ENCODE data around the gene ZBED4. TPM values are rescaled to one million over a fixed set of nuclear protein-coding genes. Genes with fewer than 3 reads are reported as not detected.

Gene ZBED4
- total and polyA plus RNA-seq, 2 experiments from 2014 or later = 8.5 to 31.9 TPM

- Histone ChIP-seq H3F3A (replicated peaks; ENCODE audit: low read depth) (peaks cover 21% of the 10 kb centered on the region), H3K9me2 (ENCODE audit: insufficient read depth) (no peaks in the 10 kb centered on the region), H3K4me2 (no peak overlapping the region), H3K27ac (ENCODE audit: low read depth) (no peak overlapping the region), H2AFZ (no peak overlapping the region), H3K4me3 (no peak overlapping the region), H3K79me2 (replicated peaks; ENCODE audit: insufficient read depth) (no peaks in the 10 kb centered on the region), H3K4me1 (ENCODE audit: insufficient read depth) (no peaks in the 10 kb centered on the region), H4K20me1 (replicated peaks; ENCODE audit: insufficient read depth) (no peaks in the 10 kb centered on the region), H3K36me3 (ENCODE audit: insufficient read depth) (no peaks in the 10 kb centered on the region), H3K27me3 (ENCODE audit: insufficient read depth) (no peaks in the 10 kb centered on the region)
- H3K4me1 Mint-ChIP-seq = 0 out of 3 replicates have a peak, but pooled peaks cover 3% of the 10 kb centered on the region
- H3K4me3 Mint-ChIP-seq = no peak overlapping the region
- H3K9me3 Mint-ChIP-seq = peaks cover 25% of the 10 kb centered on the region
- H3K36me3 Mint-ChIP-seq (ENCODE audit: low read depth) = peaks cover 64% of the 10 kb centered on the region
- TF ChIP-seq, protein P1, sequence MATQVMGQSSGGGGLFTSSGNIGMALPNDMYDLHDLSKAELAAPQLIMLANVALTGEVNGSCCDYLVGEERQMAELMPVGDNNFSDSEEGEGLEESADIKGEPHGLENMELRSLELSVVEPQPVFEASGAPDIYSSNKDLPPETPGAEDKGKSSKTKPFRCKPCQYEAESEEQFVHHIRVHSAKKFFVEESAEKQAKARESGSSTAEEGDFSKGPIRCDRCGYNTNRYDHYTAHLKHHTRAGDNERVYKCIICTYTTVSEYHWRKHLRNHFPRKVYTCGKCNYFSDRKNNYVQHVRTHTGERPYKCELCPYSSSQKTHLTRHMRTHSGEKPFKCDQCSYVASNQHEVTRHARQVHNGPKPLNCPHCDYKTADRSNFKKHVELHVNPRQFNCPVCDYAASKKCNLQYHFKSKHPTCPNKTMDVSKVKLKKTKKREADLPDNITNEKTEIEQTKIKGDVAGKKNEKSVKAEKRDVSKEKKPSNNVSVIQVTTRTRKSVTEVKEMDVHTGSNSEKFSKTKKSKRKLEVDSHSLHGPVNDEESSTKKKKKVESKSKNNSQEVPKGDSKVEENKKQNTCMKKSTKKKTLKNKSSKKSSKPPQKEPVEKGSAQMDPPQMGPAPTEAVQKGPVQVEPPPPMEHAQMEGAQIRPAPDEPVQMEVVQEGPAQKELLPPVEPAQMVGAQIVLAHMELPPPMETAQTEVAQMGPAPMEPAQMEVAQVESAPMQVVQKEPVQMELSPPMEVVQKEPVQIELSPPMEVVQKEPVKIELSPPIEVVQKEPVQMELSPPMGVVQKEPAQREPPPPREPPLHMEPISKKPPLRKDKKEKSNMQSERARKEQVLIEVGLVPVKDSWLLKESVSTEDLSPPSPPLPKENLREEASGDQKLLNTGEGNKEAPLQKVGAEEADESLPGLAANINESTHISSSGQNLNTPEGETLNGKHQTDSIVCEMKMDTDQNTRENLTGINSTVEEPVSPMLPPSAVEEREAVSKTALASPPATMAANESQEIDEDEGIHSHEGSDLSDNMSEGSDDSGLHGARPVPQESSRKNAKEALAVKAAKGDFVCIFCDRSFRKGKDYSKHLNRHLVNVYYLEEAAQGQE (IDR thresholded peaks at IDR 0.05; ENCODE audit: unreplicated experiment) = no peak
- TF ChIP-seq NANOG (IDR thresholded peaks at IDR 0.05; ENCODE audit: borderline replicate concordance) (no peak), POLR2AphosphoS5 (IDR thresholded peaks at IDR 0.05; ENCODE audit: low read depth) (no peak), STAT1 (IDR thresholded peaks at IDR 0.05; ENCODE audit: unreplicated experiment) (no peak), EZH2phosphoT487 (IDR thresholded peaks at IDR 0.05; ENCODE audit: unreplicated experiment) (no peak), CTCF (conservative IDR thresholded peaks at IDR 0.05; ENCODE audit: low read depth in 2 of 2) (no peak), EZH2 (IDR thresholded peaks at IDR 0.05; ENCODE audit: low read depth, unreplicated experiment) (no peak)
- TF ChIP-seq, protein P2, sequence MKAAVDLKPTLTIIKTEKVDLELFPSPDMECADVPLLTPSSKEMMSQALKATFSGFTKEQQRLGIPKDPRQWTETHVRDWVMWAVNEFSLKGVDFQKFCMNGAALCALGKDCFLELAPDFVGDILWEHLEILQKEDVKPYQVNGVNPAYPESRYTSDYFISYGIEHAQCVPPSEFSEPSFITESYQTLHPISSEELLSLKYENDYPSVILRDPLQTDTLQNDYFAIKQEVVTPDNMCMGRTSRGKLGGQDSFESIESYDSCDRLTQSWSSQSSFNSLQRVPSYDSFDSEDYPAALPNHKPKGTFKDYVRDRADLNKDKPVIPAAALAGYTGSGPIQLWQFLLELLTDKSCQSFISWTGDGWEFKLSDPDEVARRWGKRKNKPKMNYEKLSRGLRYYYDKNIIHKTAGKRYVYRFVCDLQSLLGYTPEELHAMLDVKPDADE (IDR thresholded peaks at IDR 0.05) = no peak
- TF ChIP-seq, protein P3, sequence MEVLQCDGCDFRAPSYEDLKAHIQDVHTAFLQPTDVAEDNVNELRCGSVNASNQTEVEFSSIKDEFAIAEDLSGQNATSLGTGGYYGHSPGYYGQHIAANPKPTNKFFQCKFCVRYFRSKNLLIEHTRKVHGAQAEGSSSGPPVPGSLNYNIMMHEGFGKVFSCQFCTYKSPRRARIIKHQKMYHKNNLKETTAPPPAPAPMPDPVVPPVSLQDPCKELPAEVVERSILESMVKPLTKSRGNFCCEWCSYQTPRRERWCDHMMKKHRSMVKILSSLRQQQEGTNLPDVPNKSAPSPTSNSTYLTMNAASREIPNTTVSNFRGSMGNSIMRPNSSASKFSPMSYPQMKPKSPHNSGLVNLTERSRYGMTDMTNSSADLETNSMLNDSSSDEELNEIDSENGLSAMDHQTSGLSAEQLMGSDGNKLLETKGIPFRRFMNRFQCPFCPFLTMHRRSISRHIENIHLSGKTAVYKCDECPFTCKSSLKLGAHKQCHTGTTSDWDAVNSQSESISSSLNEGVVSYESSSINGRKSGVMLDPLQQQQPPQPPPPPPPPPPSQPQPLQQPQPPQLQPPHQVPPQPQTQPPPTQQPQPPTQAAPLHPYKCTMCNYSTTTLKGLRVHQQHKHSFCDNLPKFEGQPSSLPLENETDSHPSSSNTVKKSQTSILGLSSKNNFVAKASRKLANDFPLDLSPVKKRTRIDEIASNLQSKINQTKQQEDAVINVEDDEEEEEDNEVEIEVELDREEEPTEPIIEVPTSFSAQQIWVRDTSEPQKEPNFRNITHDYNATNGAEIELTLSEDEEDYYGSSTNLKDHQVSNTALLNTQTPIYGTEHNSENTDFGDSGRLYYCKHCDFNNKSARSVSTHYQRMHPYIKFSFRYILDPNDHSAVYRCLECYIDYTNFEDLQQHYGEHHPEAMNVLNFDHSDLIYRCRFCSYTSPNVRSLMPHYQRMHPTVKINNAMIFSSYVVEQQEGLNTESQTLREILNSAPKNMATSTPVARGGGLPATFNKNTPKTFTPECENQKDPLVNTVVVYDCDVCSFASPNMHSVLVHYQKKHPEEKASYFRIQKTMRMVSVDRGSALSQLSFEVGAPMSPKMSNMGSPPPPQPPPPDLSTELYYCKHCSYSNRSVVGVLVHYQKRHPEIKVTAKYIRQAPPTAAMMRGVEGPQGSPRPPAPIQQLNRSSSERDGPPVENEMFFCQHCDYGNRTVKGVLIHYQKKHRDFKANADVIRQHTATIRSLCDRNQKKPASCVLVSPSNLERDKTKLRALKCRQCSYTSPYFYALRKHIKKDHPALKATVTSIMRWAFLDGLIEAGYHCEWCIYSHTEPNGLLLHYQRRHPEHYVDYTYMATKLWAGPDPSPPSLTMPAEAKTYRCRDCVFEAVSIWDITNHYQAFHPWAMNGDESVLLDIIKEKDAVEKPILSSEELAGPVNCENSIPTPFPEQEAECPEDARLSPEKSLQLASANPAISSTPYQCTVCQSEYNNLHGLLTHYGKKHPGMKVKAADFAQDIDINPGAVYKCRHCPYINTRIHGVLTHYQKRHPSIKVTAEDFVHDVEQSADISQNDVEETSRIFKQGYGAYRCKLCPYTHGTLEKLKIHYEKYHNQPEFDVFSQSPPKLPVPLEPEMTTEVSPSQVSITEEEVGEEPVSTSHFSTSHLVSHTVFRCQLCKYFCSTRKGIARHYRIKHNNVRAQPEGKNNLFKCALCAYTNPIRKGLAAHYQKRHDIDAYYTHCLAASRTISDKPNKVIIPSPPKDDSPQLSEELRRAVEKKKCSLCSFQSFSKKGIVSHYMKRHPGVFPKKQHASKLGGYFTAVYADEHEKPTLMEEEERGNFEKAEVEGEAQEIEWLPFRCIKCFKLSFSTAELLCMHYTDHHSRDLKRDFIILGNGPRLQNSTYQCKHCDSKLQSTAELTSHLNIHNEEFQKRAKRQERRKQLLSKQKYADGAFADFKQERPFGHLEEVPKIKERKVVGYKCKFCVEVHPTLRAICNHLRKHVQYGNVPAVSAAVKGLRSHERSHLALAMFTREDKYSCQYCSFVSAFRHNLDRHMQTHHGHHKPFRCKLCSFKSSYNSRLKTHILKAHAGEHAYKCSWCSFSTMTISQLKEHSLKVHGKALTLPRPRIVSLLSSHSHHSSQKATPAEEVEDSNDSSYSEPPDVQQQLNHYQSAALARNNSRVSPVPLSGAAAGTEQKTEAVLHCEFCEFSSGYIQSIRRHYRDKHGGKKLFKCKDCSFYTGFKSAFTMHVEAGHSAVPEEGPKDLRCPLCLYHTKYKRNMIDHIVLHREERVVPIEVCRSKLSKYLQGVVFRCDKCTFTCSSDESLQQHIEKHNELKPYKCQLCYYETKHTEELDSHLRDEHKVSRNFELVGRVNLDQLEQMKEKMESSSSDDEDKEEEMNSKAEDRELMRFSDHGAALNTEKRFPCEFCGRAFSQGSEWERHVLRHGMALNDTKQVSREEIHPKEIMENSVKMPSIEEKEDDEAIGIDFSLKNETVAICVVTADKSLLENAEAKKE (CRISPR knock-in tag; IDR thresholded peaks at IDR 0.05) = no peak
- H3K27ac Mint-ChIP-seq = no peak overlapping the region
- ATAC-seq (no peak), DNase-seq (ENCODE audit: low spot score) (no peak)
- H3K27me3 Mint-ChIP-seq (ENCODE audit: insufficient read depth, low read depth, poor library complexity) = peaks cover 6% of the 10 kb centered on the region
Measured at GRCh38 chr22:49899530-49899929, 45.9 kb downstream of the ZBED4 start.
